IMR-90 (cell line): ENCODE measurements around the gene DSP. TPM values are rescaled to one million over a fixed set of nuclear protein-coding genes. Genes with fewer than 3 reads are reported as not detected.

Experiments used
- ATAC-seq: fragments of 200-7000 bp; cut with Tn5 transposase; 2 replicates; pipeline ENCODE4 v1.9.1; 2020; ENCODE audit warnings: low read depth, mild to moderate bottlenecking, moderate library complexity
- BruUV-seq: library from RNA; stranded (reverse); fragments of 400-500 nt; replicated peaks from 2 replicates; lab custom pipeline; 2021; lab: Mats Ljungman, UMichigan
- CTCF ChIA-PET: fragments of 300-600 bp; formaldehyde crosslinking; extraction: SDS; loops from one replicate; lab custom pipeline; 2021; ENCODE audit warnings: antibody characterized with exemption; lab: Yijun Ruan, JAX
- POLR2A ChIA-PET: fragments of 300-600 bp; sonication (Branson Sonifier 250); formaldehyde crosslinking; loops from one replicate; lab custom pipeline; 2022; ENCODE audit warnings: antibody characterized with exemption; ENCODE audit not compliant: unreplicated experiment; lab: Charles Lee
- DNase-seq: peaks from one replicate; pipeline ENCODE4 v3.0.0; 2013
- H2AFZ ChIP-seq: replicated peaks from 2 replicates; pipeline ENCODE3; 2013; ENCODE audit warnings: low read length, mild to moderate bottlenecking; ENCODE audit not compliant: poor library complexity
- H2AK5ac ChIP-seq: 2 replicates; pipeline ENCODE4 v1.6.1; 2013; ENCODE audit warnings: low read depth, low read length, inconsistent platforms
- H2AK9ac ChIP-seq: replicated peaks from 2 replicates; pipeline ENCODE3; 2013; ENCODE audit warnings: mild to moderate bottlenecking, low read depth, low read length, moderate library complexity; ENCODE audit not compliant: poor library complexity
- H2BK120ac ChIP-seq: 2 replicates; pipeline ENCODE4 v1.6.1; 2013; ENCODE audit warnings: low read depth, low read length, inconsistent platforms
- H2BK15ac ChIP-seq: 3 replicates; pipeline ENCODE4 v1.6.1; 2013; ENCODE audit warnings: low read depth, low read length, inconsistent platforms
- H2BK20ac ChIP-seq: 2 replicates; pipeline ENCODE4 v1.6.1; 2013; ENCODE audit warnings: low read depth, mild to moderate bottlenecking, inconsistent platforms, low read length, moderate library complexity
- H2BK5ac ChIP-seq: 2 replicates; pipeline ENCODE4 v1.6.1; 2013; ENCODE audit warnings: mild to moderate bottlenecking, low read depth, low read length, inconsistent platforms; ENCODE audit not compliant: poor library complexity, severe bottlenecking
- H3K14ac ChIP-seq: replicated peaks from 2 replicates; pipeline ENCODE4 v1.6.1; 2013; ENCODE audit warnings: low read depth, low read length, inconsistent platforms
- H3K18ac ChIP-seq: 2 replicates; pipeline ENCODE4 v1.6.1; 2013; ENCODE audit warnings: low read depth, low read length, control low read depth
- H3K23ac ChIP-seq: 2 replicates; pipeline ENCODE4 v1.6.1; 2013; ENCODE audit warnings: low read depth, low read length, inconsistent platforms
- H3K27ac ChIP-seq: 2 replicates; pipeline ENCODE4 v1.5.1; 2013; ENCODE audit warnings: mild to moderate bottlenecking, control low read depth, low read length; ENCODE audit not compliant: insufficient read depth
- H3K27me3 ChIP-seq: 2 replicates; pipeline ENCODE4 v1.6.1; 2013; ENCODE audit warnings: low read length; ENCODE audit not compliant: control insufficient read depth, insufficient read depth
- H3K36me3 ChIP-seq: 2 replicates; pipeline ENCODE4 v1.6.1; 2013; ENCODE audit warnings: low read length, mixed read lengths; ENCODE audit not compliant: control insufficient read depth, insufficient read depth
- H3K4ac ChIP-seq: 2 replicates; pipeline ENCODE4 v1.6.1; 2013; ENCODE audit warnings: low read depth, low read length, inconsistent platforms
- H3K4me1 ChIP-seq: 2 replicates; pipeline ENCODE4 v1.6.1; 2013; ENCODE audit warnings: low read length, mixed read lengths; ENCODE audit not compliant: control insufficient read depth, insufficient read depth
- H3K4me2 ChIP-seq: 2 replicates; pipeline ENCODE4 v1.6.1; 2013; ENCODE audit warnings: low read depth, mild to moderate bottlenecking, control low read depth, low read length, moderate library complexity
- H3K4me3 ChIP-seq: 2 replicates; pipeline ENCODE4 v1.5.1; 2013; ENCODE audit warnings: low read depth, mild to moderate bottlenecking, control low read depth, low read length, moderate library complexity; ENCODE audit not compliant: insufficient read depth
- H3K56ac ChIP-seq: 2 replicates; pipeline ENCODE4 v1.6.1; 2013; ENCODE audit warnings: low read length, inconsistent platforms; ENCODE audit not compliant: insufficient read depth; ENCODE audit errors: extremely low read depth
- H3K79me1 ChIP-seq, 2 experiments: 2 replicates each; pipeline ENCODE4 v1.6.1; 2013; ENCODE audit warnings: low read length in 2 of 2, inconsistent platforms in 1 of 2, low read depth in 1 of 2
- H3K9ac ChIP-seq: 2 replicates; pipeline ENCODE4 v1.6.1; 2013; ENCODE audit warnings: low read depth, low read length, control low read depth
- H3K9me1 ChIP-seq: 2 replicates; pipeline ENCODE4 v1.6.1; 2013; ENCODE audit warnings: low read length, inconsistent platforms; ENCODE audit not compliant: insufficient read depth
- H3K9me3 ChIP-seq: 2 replicates; pipeline ENCODE4 v1.6.1; 2013; ENCODE audit warnings: low read length; ENCODE audit not compliant: control insufficient read depth, insufficient read depth
- H4K20me1 ChIP-seq: 2 replicates; pipeline ENCODE4 v1.6.1; 2013; ENCODE audit warnings: low read length, inconsistent platforms; ENCODE audit not compliant: insufficient read depth
- H4K5ac ChIP-seq: 2 replicates; pipeline ENCODE4 v1.6.1; 2013; ENCODE audit warnings: mild to moderate bottlenecking, low read depth, low read length, control low read depth
- H4K8ac ChIP-seq, 2 experiments: 2 replicates each; pipeline ENCODE4 v1.6.1; 2013; ENCODE audit warnings: low read depth in 2 of 2, low read length in 2 of 2, control low read depth in 1 of 2, inconsistent platforms in 1 of 2
- H4K91ac ChIP-seq: 2 replicates; pipeline ENCODE4 v1.6.1; 2013; ENCODE audit warnings: low read depth, low read length, inconsistent platforms; ENCODE audit not compliant: insufficient read depth
- CEBPB ChIP-seq: IDR thresholded peaks from 2 replicates; pipeline ENCODE4 v1.6.1; 2012; ENCODE audit warnings: low read depth, low read length, improper control_type of control experiment
- FOS ChIP-seq: fragments of 150-350 bp; IDR thresholded peaks from 2 replicates; pipeline ENCODE4 v1.6.1; 2016; ENCODE audit warnings: low read depth, low read length
- MAFK ChIP-seq: IDR thresholded peaks from 2 replicates; pipeline ENCODE4 v1.6.1; 2012; ENCODE audit warnings: low read depth, low read length, improper control_type of control experiment
- NFE2L2 ChIP-seq: fragments of 150-350 bp; IDR thresholded peaks from 2 replicates; pipeline ENCODE4 v1.6.1; 2016; ENCODE audit warnings: low read depth, mild to moderate bottlenecking, low read length
- RAD21 ChIP-seq: IDR thresholded peaks from 2 replicates; pipeline ENCODE4 v1.6.1; 2012; ENCODE audit warnings: low read length, improper control_type of control experiment
- RCOR1 ChIP-seq: IDR thresholded peaks from 2 replicates; pipeline ENCODE4 v1.6.1; 2012; ENCODE audit warnings: mild to moderate bottlenecking, low read length, improper control_type of control experiment; ENCODE audit not compliant: insufficient replicate concordance
- RFX5 ChIP-seq: IDR thresholded peaks from 2 replicates; pipeline ENCODE4 v1.8.0; 2012; ENCODE audit warnings: low read depth, mild to moderate bottlenecking, low read length, moderate library complexity
- SMC3 ChIP-seq: fragments of 150-350 bp; IDR thresholded peaks from 2 replicates; pipeline ENCODE4 v1.6.1; 2016; ENCODE audit warnings: low read depth, mild to moderate bottlenecking, antibody characterized with exemption, low read length, moderate library complexity
- WGBS, 2 experiments: methylation state at CpG; one replicate each; pipeline versions ENCODE4 v1.1.5 to v1.1.7; 2013; ENCODE audit warnings: missing lambda C conversion rate in 2 of 2; ENCODE audit not compliant: insufficient read length in 1 of 2; ENCODE audit errors: extremely low coverage in 2 of 2; 5-methylcytosine and 5-hydroxymethylcytosine counted together
- dilution Hi-C: fragments of 300-500 bp; cut with HindIII; formaldehyde crosslinking; loops from one replicate; pipeline ENCODE4 v1.14.3; 2018; ENCODE audit warnings: low sequenced_read_pairs; ENCODE audit not compliant: unreplicated experiment
- in situ Hi-C: fragments of 300-500 bp; cut with MboI; formaldehyde crosslinking; loops from 3 replicates; pipeline ENCODE4 v1.14.3; 2019; ENCODE audit warnings: low sequenced_read_pairs, inconsistent platforms, mixed read lengths
- intact Hi-C: fragments of 100-400 bp; cut with micrococcal nuclease; formaldehyde crosslinking; loops from 2 replicates; pipeline ENCODE4 v1.10.0; 2022
- polyA plus RNA-seq, 3 experiments: library from polyadenylated mRNA; depleted of rRNA; stranded (reverse); fragments of >200 nt; gene quantifications; 2 replicates each; pipeline ENCODE4 v1.2.3, GENCODE V29; 2012; ENCODE audit warnings: low replicate concordance in 1 of 3
- total RNA-seq: library from RNA; depleted of rRNA; stranded (reverse); fragments of >200 nt; gene quantifications from 2 replicates; pipeline ENCODE4 v1.2.3, GENCODE V29; 2012
- TF ChIP-seq, protein P1 (sequence below): fragments of 150-350 bp; IDR thresholded peaks from 2 replicates; pipeline ENCODE4 v1.6.1; 2017; ENCODE audit warnings: mild to moderate bottlenecking, antibody characterized with exemption, low read length, low read depth
- TF ChIP-seq, protein P2 (sequence below): conservative IDR thresholded peaks from 2 replicates; pipeline ENCODE4 v1.5.1; 2012; ENCODE audit warnings: mild to moderate bottlenecking, low read depth, low read length, improper control_type of control experiment

The DSP gene
- total and polyA plus RNA-seq, 2 of the 4 experiments (the other 2 are of a cell fraction), result 7.1 to 20.1 TPM

DNA sequence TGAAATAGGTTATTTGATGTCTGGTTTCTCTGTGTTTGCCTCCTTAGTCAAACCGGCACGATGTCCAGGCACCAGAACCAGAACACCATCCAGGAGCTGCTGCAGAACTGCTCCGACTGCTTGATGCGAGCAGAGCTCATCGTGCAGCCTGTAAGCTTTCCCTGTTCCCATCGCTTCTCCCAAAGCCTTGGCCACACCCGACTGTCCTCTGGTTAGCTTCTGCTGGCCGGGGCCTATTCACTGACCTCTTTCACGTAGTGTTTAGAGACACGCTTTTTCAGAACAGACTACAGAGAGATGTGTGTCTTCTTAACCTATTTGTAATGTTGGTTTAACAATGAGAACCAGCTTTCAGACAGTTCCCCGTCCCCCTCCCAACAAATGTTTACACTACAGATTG lies 14.2 kb downstream of the DSP start:
- Histone ChIP-seq H2BK20ac (no peak overlapping the region), H3K9me1 (peaks cover 16% of the 10 kb centered on the region; the same call in 1 of the 2 replicates), H3K4me3 (no peak overlapping the region), H3K79me1 (peaks cover 3 to 20% of the 10 kb centered on the region in 2 experiments; a peak in 1 of 4 replicates), H2BK120ac (no peak overlapping the region), H4K20me1 (no peaks in the 10 kb centered on the region; the same call in 1 of the 2 replicates), H3K27me3 (no peaks in the 10 kb centered on the region; the same call in 1 of the 2 replicates), H2AK9ac (no peak overlapping the region), H3K4me2 (no peak overlapping the region), H3K56ac (no peak overlapping the region), H3K4me1 (0 out of 2 replicates have a peak, but pooled peaks cover 3% of the 10 kb centered on the region), H3K36me3 (peaks cover 4% of the 10 kb centered on the region; the same call in 1 of the 2 replicates), H3K4ac (no peak overlapping the region), H3K9me3 (no peaks in the 10 kb centered on the region), H2BK15ac (no peak overlapping the region), H4K5ac (no peak overlapping the region; the same call in 1 of the 2 replicates), H3K27ac (no peak overlapping the region), H2AK5ac (no peak overlapping the region), H4K91ac (no peak overlapping the region), H3K18ac (no peak overlapping the region), H2AFZ (no peak overlapping the region), H4K8ac (no peak overlapping the region), H2BK5ac (no peak overlapping the region), H3K14ac (no peak overlapping the region), H3K9ac (no peak overlapping the region), H3K23ac (no peak overlapping the region)
- in situ Hi-C loops (no loop called here), intact Hi-C loops (no loop called here), dilution Hi-C loops (no loop called here)
- ChIA-PET POLR2A (no interaction called here), CTCF (no interaction called here)
- no peak for ATAC-seq
- BruUV-seq, result no TSS peak
- DNase-seq, result no peak
- no CpG with 5 or more reads among the region's 11 CpGs for WGBS, 2 experiments
- no peak for TF ChIP-seq CEBPB
- no peak for TF ChIP-seq RFX5
- TF ChIP-seq FOS, result no peak
- no peak for TF ChIP-seq NFE2L2
- TF ChIP-seq, protein P1, sequence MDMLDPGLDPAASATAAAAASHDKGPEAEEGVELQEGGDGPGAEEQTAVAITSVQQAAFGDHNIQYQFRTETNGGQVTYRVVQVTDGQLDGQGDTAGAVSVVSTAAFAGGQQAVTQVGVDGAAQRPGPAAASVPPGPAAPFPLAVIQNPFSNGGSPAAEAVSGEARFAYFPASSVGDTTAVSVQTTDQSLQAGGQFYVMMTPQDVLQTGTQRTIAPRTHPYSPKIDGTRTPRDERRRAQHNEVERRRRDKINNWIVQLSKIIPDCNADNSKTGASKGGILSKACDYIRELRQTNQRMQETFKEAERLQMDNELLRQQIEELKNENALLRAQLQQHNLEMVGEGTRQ, result no peak
- no peak for TF ChIP-seq RAD21
- TF ChIP-seq, protein P2, sequence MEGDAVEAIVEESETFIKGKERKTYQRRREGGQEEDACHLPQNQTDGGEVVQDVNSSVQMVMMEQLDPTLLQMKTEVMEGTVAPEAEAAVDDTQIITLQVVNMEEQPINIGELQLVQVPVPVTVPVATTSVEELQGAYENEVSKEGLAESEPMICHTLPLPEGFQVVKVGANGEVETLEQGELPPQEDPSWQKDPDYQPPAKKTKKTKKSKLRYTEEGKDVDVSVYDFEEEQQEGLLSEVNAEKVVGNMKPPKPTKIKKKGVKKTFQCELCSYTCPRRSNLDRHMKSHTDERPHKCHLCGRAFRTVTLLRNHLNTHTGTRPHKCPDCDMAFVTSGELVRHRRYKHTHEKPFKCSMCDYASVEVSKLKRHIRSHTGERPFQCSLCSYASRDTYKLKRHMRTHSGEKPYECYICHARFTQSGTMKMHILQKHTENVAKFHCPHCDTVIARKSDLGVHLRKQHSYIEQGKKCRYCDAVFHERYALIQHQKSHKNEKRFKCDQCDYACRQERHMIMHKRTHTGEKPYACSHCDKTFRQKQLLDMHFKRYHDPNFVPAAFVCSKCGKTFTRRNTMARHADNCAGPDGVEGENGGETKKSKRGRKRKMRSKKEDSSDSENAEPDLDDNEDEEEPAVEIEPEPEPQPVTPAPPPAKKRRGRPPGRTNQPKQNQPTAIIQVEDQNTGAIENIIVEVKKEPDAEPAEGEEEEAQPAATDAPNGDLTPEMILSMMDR, result no peak
- no peak for TF ChIP-seq SMC3
- no peak for TF ChIP-seq RCOR1
- no peak for TF ChIP-seq MAFK
